H1 (cell line): ENCODE results near the gene NOS1AP. TPM values are rescaled to one million over a fixed set of nuclear protein-coding genes. Genes with fewer than 3 reads are reported as not detected.

Experiments
- CTCF ChIA-PET: fragments of 300-600 bp; sonication (Branson Sonifier 250); formaldehyde crosslinking; loops from one replicate; lab custom pipeline; 2021; ENCODE audit not compliant: partially characterized antibody; lab: Charles Lee
- POLR2A ChIA-PET: fragments of 300-600 bp; sonication (Branson Sonifier 250); formaldehyde crosslinking; loops from one replicate; lab custom pipeline; 2021; ENCODE audit warnings: inconsistent platforms; ENCODE audit not compliant: partially characterized antibody; lab: Charles Lee
- DNase-seq, 2 experiments: peaks; one replicate each; pipeline versions ENCODE4 v3.0.0 to v3.0.0-alpha.2; 2010 to 2022; ENCODE audit warnings: low spot score in 2 of 2, low read depth in 1 of 2, mixed read lengths in 1 of 2
- FAIRE-seq: peaks from 2 replicates; lab custom pipeline; 2011; peaks lifted over from hg19 to GRCh38; lab: Jason Lieb, UNC
- H2AFZ ChIP-seq: 2 replicates; pipeline ENCODE4 v1.8.1; 2012; ENCODE audit warnings: low read length, inconsistent platforms
- H2AK5ac ChIP-seq: 2 replicates; pipeline ENCODE4 v1.6.1; 2013; ENCODE audit warnings: low read depth, low read length
- H2BK120ac ChIP-seq: replicated peaks from 2 replicates; pipeline ENCODE3; 2013; ENCODE audit warnings: low read depth, low read length, inconsistent platforms
- H2BK12ac ChIP-seq: 2 replicates; pipeline ENCODE4 v1.6.1; 2013; ENCODE audit warnings: low read depth, low read length
- H2BK15ac ChIP-seq: 2 replicates; pipeline ENCODE4 v1.6.1; 2013; ENCODE audit warnings: low read length
- H2BK20ac ChIP-seq: 2 replicates; pipeline ENCODE4 v1.6.1; 2013; ENCODE audit warnings: low read length
- H2BK5ac ChIP-seq: 2 replicates; pipeline ENCODE4 v1.6.1; 2013; ENCODE audit warnings: low read depth, low read length
- H3K14ac ChIP-seq: 2 replicates; pipeline ENCODE4 v1.6.1; 2013; ENCODE audit warnings: inconsistent platforms; ENCODE audit not compliant: insufficient read length
- H3K18ac ChIP-seq: 2 replicates; pipeline ENCODE4 v1.6.1; 2013; ENCODE audit warnings: low read length; ENCODE audit errors: extremely low read depth
- H3K23ac ChIP-seq: 2 replicates; pipeline ENCODE4 v1.6.1; 2013; ENCODE audit warnings: inconsistent platforms; ENCODE audit not compliant: insufficient read length
- H3K23me2 ChIP-seq: 2 replicates; pipeline ENCODE4 v1.6.1; 2013; ENCODE audit warnings: low read depth, low read length
- H3K27ac ChIP-seq: 2 replicates; pipeline ENCODE4 v1.6.1; 2011; ENCODE audit warnings: low read depth, low read length, inconsistent platforms
- H3K27me3 ChIP-seq, 4 experiments: replicated peaks in 1 of 4; 1 replicate in 1 of 4; 2 replicates in 3 of 4; pipeline versions ENCODE4 v1.6.1 to v1.8.1; 2011 to 2013; ENCODE audit warnings: low read length in 3 of 4, mild to moderate bottlenecking in 3 of 4, inconsistent platforms in 2 of 4, mixed read lengths in 2 of 4, moderate library complexity in 1 of 4; ENCODE audit not compliant: control insufficient read depth in 3 of 4, insufficient read depth in 3 of 4; ENCODE audit errors: extremely low read depth in 1 of 4
- H3K36me3 ChIP-seq, 4 experiments: 2 replicates each; pipeline versions ENCODE4 v1.6.1 to v1.8.1; 2011 to 2013; ENCODE audit warnings: mild to moderate bottlenecking in 4 of 4, low read length in 3 of 4, moderate library complexity in 2 of 4, control low read depth in 1 of 4, inconsistent platforms in 1 of 4; ENCODE audit not compliant: insufficient read depth in 4 of 4, control insufficient read depth in 2 of 4
- H3K4ac ChIP-seq: replicated peaks from 2 replicates; pipeline ENCODE3; 2013; ENCODE audit warnings: low read length, low read depth, mixed read lengths, inconsistent platforms; ENCODE audit not compliant: insufficient read length
- H3K4me1 ChIP-seq, 4 experiments: replicated peaks in 1 of 4; 1 replicate in 1 of 4; 2 replicates in 3 of 4; pipeline versions ENCODE4 v1.6.1 to v1.8.1; 2011 to 2013; ENCODE audit warnings: low read length in 3 of 4, inconsistent platforms in 2 of 4, mixed read lengths in 1 of 4; ENCODE audit not compliant: insufficient read depth in 4 of 4, control insufficient read depth in 3 of 4
- H3K4me2 ChIP-seq, 2 experiments: 2 replicates each; pipeline versions ENCODE4 v1.6.1 to v1.8.1; 2011 to 2013; ENCODE audit warnings: low read depth in 2 of 2, low read length in 2 of 2, control low read depth in 1 of 2, inconsistent platforms in 1 of 2, mild to moderate bottlenecking in 1 of 2; ENCODE audit not compliant: insufficient read depth in 1 of 2
- H3K4me3 ChIP-seq, 4 experiments: fragments of 200-600, 300-600 bp in 1 of 4; sonication (generic), shearing (Covaris generic), sonication (Bioruptor Twin) in 1 of 4; 2 replicates each; pipeline versions ENCODE4 v1.5.1 to v1.8.1; 2011 to 2016; ENCODE audit warnings: low read length in 4 of 4, low read depth in 3 of 4, control low read depth in 2 of 4, inconsistent platforms in 2 of 4, mild to moderate bottlenecking in 2 of 4, mixed read lengths in 1 of 4, moderate library complexity in 1 of 4; ENCODE audit not compliant: insufficient read depth in 2 of 4; ENCODE audit errors: extremely low read depth in 1 of 4
- H3K56ac ChIP-seq: replicated peaks from 2 replicates; pipeline ENCODE3; 2013; ENCODE audit warnings: low read depth, mild to moderate bottlenecking, mixed read lengths, low read length, inconsistent platforms; ENCODE audit not compliant: insufficient read length
- H3K79me1 ChIP-seq: 2 replicates; pipeline ENCODE4 v1.6.1; 2013; ENCODE audit warnings: low read depth, low read length, control low read depth
- H3K79me2 ChIP-seq, 2 experiments: 2 replicates each; pipeline versions ENCODE4 v1.6.1 to v1.8.1; 2012 to 2013; ENCODE audit warnings: low read length in 2 of 2, mild to moderate bottlenecking in 2 of 2, inconsistent platforms in 1 of 2; ENCODE audit not compliant: insufficient read depth in 2 of 2, control insufficient read depth in 1 of 2
- H3K9ac ChIP-seq, 4 experiments: replicated peaks in 1 of 4; 1 replicate in 1 of 4; 2 replicates in 3 of 4; pipeline versions ENCODE4 v1.6.1 to v1.8.1; 2011 to 2013; ENCODE audit warnings: low read depth in 3 of 4, low read length in 3 of 4, control low read depth in 2 of 4, mild to moderate bottlenecking in 2 of 4, moderate library complexity in 2 of 4, inconsistent platforms in 1 of 4; ENCODE audit errors: extremely low read depth in 1 of 4
- H3K9me3 ChIP-seq, 2 experiments: 2 replicates each; pipeline versions ENCODE4 v1.6.1 to v1.8.1; 2012 to 2013; ENCODE audit warnings: mild to moderate bottlenecking in 2 of 2, moderate library complexity in 2 of 2, control low read depth in 1 of 2, inconsistent platforms in 1 of 2, low read depth in 1 of 2, low read length in 1 of 2, mixed read lengths in 1 of 2; ENCODE audit not compliant: insufficient read depth in 2 of 2
- H4K20me1 ChIP-seq, 2 experiments: replicated peaks in 1 of 2; 2 replicates each; pipeline versions ENCODE3 to v1.8.1; 2011 to 2013; ENCODE audit warnings: inconsistent platforms in 2 of 2, low read length in 2 of 2, mild to moderate bottlenecking in 1 of 2; ENCODE audit not compliant: insufficient read depth in 2 of 2, control insufficient read depth in 1 of 2
- H4K5ac ChIP-seq: 2 replicates; pipeline ENCODE4 v1.6.1; 2013; ENCODE audit warnings: low read length, low read depth, mixed read lengths, inconsistent platforms; ENCODE audit not compliant: insufficient read length
- H4K8ac ChIP-seq: 2 replicates; pipeline ENCODE4 v1.8.0; 2013; ENCODE audit warnings: mild to moderate bottlenecking, moderate library complexity, low read length, inconsistent platforms; ENCODE audit not compliant: insufficient read depth; ENCODE audit errors: extremely low read depth
- H4K91ac ChIP-seq: replicated peaks from 2 replicates; pipeline ENCODE3; 2013; ENCODE audit warnings: low read length, mixed read lengths, inconsistent platforms; ENCODE audit not compliant: insufficient read length
- BACH1 ChIP-seq: IDR thresholded peaks from 2 replicates; pipeline ENCODE4 v1.6.1; 2012; ENCODE audit warnings: low read length, improper control_type of control experiment
- CHD1 ChIP-seq: IDR thresholded peaks from 2 replicates; pipeline ENCODE4 v1.6.1; 2012; ENCODE audit warnings: low read depth, low read length, improper control_type of control experiment
- EZH2 ChIP-seq: fragments of 200-600 bp; sonication (generic); IDR thresholded peaks from 2 replicates; pipeline ENCODE4 v1.7.1; 2012; ENCODE audit warnings: low read depth, mild to moderate bottlenecking, moderate library complexity, low read length, inconsistent platforms; ENCODE audit not compliant: severe bottlenecking
- JUN ChIP-seq: IDR thresholded peaks from 2 replicates; pipeline ENCODE4 v1.6.1; 2011; ENCODE audit warnings: low read depth, mild to moderate bottlenecking, improper control_type of control experiment, low read length
- KDM4A ChIP-seq: IDR thresholded peaks from one replicate; pipeline ENCODE4 v1.7.1; 2012; ENCODE audit warnings: low read depth, mild to moderate bottlenecking, moderate library complexity, low read length, inconsistent platforms; ENCODE audit not compliant: severe bottlenecking
- MAFK ChIP-seq: IDR thresholded peaks from 2 replicates; pipeline ENCODE4 v1.6.1; 2012; ENCODE audit warnings: low read depth, mild to moderate bottlenecking, improper control_type of control experiment, low read length
- NRF1 ChIP-seq: IDR thresholded peaks from 2 replicates; pipeline ENCODE4 v1.6.1; 2011; ENCODE audit warnings: mild to moderate bottlenecking, low read depth, low read length, improper control_type of control experiment
- PHF8 ChIP-seq: fragments of 200-600 bp; sonication (generic); conservative IDR thresholded peaks from 2 replicates; pipeline ENCODE4 v1.7.1; 2012; ENCODE audit warnings: low read depth, mild to moderate bottlenecking, inconsistent platforms, low read length, moderate library complexity
- POLR2AphosphoS5 ChIP-seq: IDR thresholded peaks from 2 replicates; pipeline ENCODE4 v1.6.1; 2011; ENCODE audit warnings: low read depth, low read length
- RNF2 ChIP-seq: fragments of 200-900, 300-1000 bp; sonication (generic); IDR thresholded peaks from 2 replicates; pipeline ENCODE4 v1.7.1; 2016; ENCODE audit warnings: borderline replicate concordance, low read depth, mild to moderate bottlenecking, antibody characterized with exemption, low read length; ENCODE audit not compliant: poor library complexity, severe bottlenecking; ENCODE audit errors: missing control alignments
- RXRA ChIP-seq: IDR thresholded peaks from 2 replicates; pipeline ENCODE4 v1.6.1; 2011; ENCODE audit warnings: low read depth, mild to moderate bottlenecking, low read length, moderate library complexity; ENCODE audit not compliant: insufficient read depth
- SIN3A ChIP-seq, 2 experiments: IDR thresholded peaks in 1 of 2; conservative IDR thresholded peaks in 1 of 2; 2 replicates each; pipeline ENCODE4 v1.6.1; 2011 to 2012; ENCODE audit warnings: low read length in 2 of 2, improper control_type of control experiment in 1 of 2, low read depth in 1 of 2, mild to moderate bottlenecking in 1 of 2
- SUZ12 ChIP-seq: fragments of 200-600 bp; sonication (generic); IDR thresholded peaks from 2 replicates; pipeline ENCODE4 v1.6.1; 2012; ENCODE audit warnings: mild to moderate bottlenecking, inconsistent platforms, low read length, moderate library complexity, mixed read lengths
- TAF1 ChIP-seq: IDR thresholded peaks from 2 replicates; pipeline ENCODE4 v1.6.1; 2011; ENCODE audit warnings: mild to moderate bottlenecking, low read depth, low read length
- WGBS, 2 experiments: shearing (Covaris generic) in 1 of 2; methylation state at CpG; one replicate each; pipeline versions ENCODE4 v1.1.6 to v1.1.7; 2013 to 2015; ENCODE audit warnings: low lambda C conversion rate in 2 of 2, mixed read lengths in 2 of 2, inconsistent platforms in 1 of 2, low coverage in 1 of 2, missing lambda C conversion rate in 1 of 2; ENCODE audit not compliant: insufficient replicate concordance in 2 of 2, insufficient coverage in 1 of 2, insufficient read length in 1 of 2; ENCODE audit errors: extremely low coverage in 1 of 2, missing lambda C conversion rate in 1 of 2; 5-methylcytosine and 5-hydroxymethylcytosine counted together
- polyA plus RNA-seq, 7 experiments: library from polyadenylated mRNA; depleted of rRNA in 3 of 7; stranded (reverse) in 5 of 7; unstranded in 2 of 7; fragments of >200 nt in 5 of 7; fragments of 200-250 nt in 2 of 7; gene quantifications; 1 replicate in 5 of 7; 2 replicates in 1 of 7; 4 replicates in 1 of 7; pipeline versions ENCODE4 v1.2.1 to v1.2.3, GENCODE V29; 2011 to 2013; ENCODE audit warnings: missing spikeins in 2 of 7, mixed read lengths in 2 of 7
- total RNA-seq: library from RNA; stranded (reverse); fragmentation: NEBNext Ultra II Directional; extraction: Animal tissue kit (Norgen Biotek cat#: 25700); gene quantifications from 2 replicates; pipeline ENCODE4 v1.2.1, GENCODE V29; 2021

The NOS1AP gene
- total and polyA plus RNA-seq, 2 of the 8 experiments (the other 6 are each of a cell fraction or from before 2014, with no cell fraction given), result 2.4 to 12.1 TPM

GRCh38 chr1:162134646-162135045 lies 65.2 kb downstream of the NOS1AP start:
- H2BK15ac ChIP-seq, result no peak overlapping the region
- ChIA-PET POLR2A (interaction anchor here (1.4 kb wide), 1 partner anchor 64 kb away, joined by 4 read pairs; no protein-coding TSS in a partner anchor), CTCF (no interaction called here)
- no peaks in the 10 kb centered on the region for H3K27me3 ChIP-seq
- no peak overlapping the region for H2BK5ac ChIP-seq
- no peak overlapping the region for H3K18ac ChIP-seq
- no peak overlapping the region for H2BK120ac ChIP-seq
- H3K14ac ChIP-seq, result no peak overlapping the region
- H3K79me1 ChIP-seq, result peaks cover 11% of the 10 kb centered on the region; the same call in 1 of the 2 replicates
- no peak overlapping the region for H4K8ac ChIP-seq
- no peak overlapping the region for H3K4me2 ChIP-seq
- H3K4ac ChIP-seq, result no peak overlapping the region
- H3K56ac ChIP-seq, result no peak overlapping the region
- H4K91ac ChIP-seq, result no peak overlapping the region
- peaks cover 4 to 13% (median 6%) of the 10 kb centered on the region in 4 experiments for H3K4me1 ChIP-seq
- no peak overlapping the region for H2AFZ ChIP-seq
- no peaks in the 10 kb centered on the region for H3K9me3 ChIP-seq
- no peak overlapping the region for H3K23ac ChIP-seq
- H3K4me3 ChIP-seq, result no peak overlapping the region
- H3K79me2 ChIP-seq, result peaks cover 0 to 41% of the 10 kb centered on the region in 2 experiments; a peak in 2 of 4 replicates
- FAIRE-seq, result no peak
- no peaks in the 10 kb centered on the region for H3K36me3 ChIP-seq
- 0 out of 2 replicates have a peak overlapping the region, but pooled peaks have one; percentile 7 for H2AK5ac ChIP-seq
- no peak overlapping the region for H3K27ac ChIP-seq
- H2BK12ac ChIP-seq, result no peak overlapping the region; the same call in 1 of the 2 replicates
- no peak for DNase-seq
- H4K20me1 ChIP-seq, result peaks cover 0 to 2% of the 10 kb centered on the region in 2 experiments
- H2BK20ac ChIP-seq, result no peak overlapping the region
- no peak overlapping the region for H3K9ac ChIP-seq
- H3K23me2 ChIP-seq, result no peaks in the 10 kb centered on the region; the same call in 1 of the 2 replicates
- H4K5ac ChIP-seq, result no peak overlapping the region
- 82% methylated on average over 2 of the region's 2 CpGs; no CpG with 5 or more reads in 1 of the 2 experiments for WGBS, 2 experiments
- TF ChIP-seq SUZ12 (no peak), CHD1 (no peak), JUN (no peak), MAFK (no peak), NRF1 (no peak), EZH2 (no peak), TAF1 (no peak), RXRA (no peak), RNF2 (no peak), POLR2AphosphoS5 (no peak), SIN3A (conservative IDR thresholded peaks at IDR 0.05 in 1 of 2, IDR thresholded peaks at IDR 0.05 in 1 of 2; ENCODE audit: low read depth in 1 of 2, low read length in 2 of 2) (no peak), PHF8 (no peak), BACH1 (no peak), KDM4A (no peak)
